Measurements from ENCODE around the gene PDGFC. TPM values are rescaled to one million over a fixed set of nuclear protein-coding genes. Genes with fewer than 3 reads are reported as not detected.

Gene PDGFC
- total RNA-seq, 2 experiments from 2014 or later: not detected

GRCh38 chr4:156749426-156750403 is 221.9 kb downstream of the PDGFC start:
- BruUV-seq (replicated peaks): no TSS peak
- TF ChIP-seq CTCF (conservative IDR thresholded peaks at IDR 0.05; ENCODE audit: low read length): no peak
- TF ChIP-seq EZH2phosphoT487 (IDR thresholded peaks at IDR 0.05; ENCODE audit: borderline replicate concordance, low read depth, low read length): no peak
- intact Hi-C loops (cut with micrococcal nuclease; ENCODE audit: unreplicated experiment): no loop called here

GRCh38 chr4:156746111-156746510 is 225.5 kb downstream of the PDGFC start:
- CTCF ChIA-PET (ENCODE audit: unreplicated experiment): no interaction called here
- no peak overlapping the region for H3K27ac ChIP-seq (ENCODE audit: low read depth, low read length, poor library complexity, severe bottlenecking)
- no peaks in the 10 kb centered on the region for H3K9me2 ChIP-seq (ENCODE audit: insufficient read depth, low read length)
- POLR2A ChIA-PET: no interaction called here
- no peak overlapping the region for H3K4me2 ChIP-seq (ENCODE audit: low read length)
- H2AFZ ChIP-seq (ENCODE audit: low read length): no peak overlapping the region
- intact Hi-C loops (cut with micrococcal nuclease; ENCODE audit: unreplicated experiment): no loop called here
- TF ChIP-seq CTCF (conservative IDR thresholded peaks at IDR 0.05; ENCODE audit: low read length) (no peak), EZH2phosphoT487 (IDR thresholded peaks at IDR 0.05; ENCODE audit: borderline replicate concordance, low read depth, low read length) (no peak)
- BruUV-seq (replicated peaks): no TSS peak
- H3K4me3 ChIP-seq (ENCODE audit: low read depth, low read length, poor library complexity, severe bottlenecking): no peak overlapping the region
- H3K4me1 ChIP-seq (ENCODE audit: insufficient read depth, low read length, poor library complexity, severe bottlenecking): no peaks in the 10 kb centered on the region
- DNase-seq (ENCODE audit: low spot score): no peak
- H3K36me3 ChIP-seq (ENCODE audit: insufficient read depth, low read length): no peaks in the 10 kb centered on the region
- H3K79me2 ChIP-seq (ENCODE audit: insufficient read depth, low read depth, low read length): no peaks in the 10 kb centered on the region
- H3K9me3 ChIP-seq (ENCODE audit: low read length): no peaks in the 10 kb centered on the region
- H4K20me1 ChIP-seq (ENCODE audit: insufficient read depth, low read length): no peaks in the 10 kb centered on the region

More at GRCh38 chr4:156749426-156750403, 221.9 kb downstream of the PDGFC start:
- no peak overlapping the region for H3K4me2 ChIP-seq (ENCODE audit: low read length)
- ChIA-PET CTCF (ENCODE audit: unreplicated experiment) (no interaction called here), POLR2A (no interaction called here)
- no peak overlapping the region for H3K4me3 ChIP-seq (ENCODE audit: low read depth, low read length, poor library complexity, severe bottlenecking)
- H3K36me3 ChIP-seq (ENCODE audit: insufficient read depth, low read length): no peaks in the 10 kb centered on the region
- no peaks in the 10 kb centered on the region for H3K9me3 ChIP-seq (ENCODE audit: low read length)
- H4K20me1 ChIP-seq (ENCODE audit: insufficient read depth, low read length): no peaks in the 10 kb centered on the region
- no peak overlapping the region for H2AFZ ChIP-seq (ENCODE audit: low read length)
- H3K9me2 ChIP-seq (ENCODE audit: insufficient read depth, low read length): no peaks in the 10 kb centered on the region
- no peak overlapping the region for H3K27ac ChIP-seq (ENCODE audit: low read depth, low read length, poor library complexity, severe bottlenecking)
- no peaks in the 10 kb centered on the region for H3K79me2 ChIP-seq (ENCODE audit: insufficient read depth, low read depth, low read length)
- H3K4me1 ChIP-seq (ENCODE audit: insufficient read depth, low read length, poor library complexity, severe bottlenecking): no peaks in the 10 kb centered on the region
- no peak for DNase-seq (ENCODE audit: low spot score)

- Histone ChIP-seq H3K4me1 (ENCODE audit: insufficient read depth, low read length, poor library complexity, severe bottlenecking) (no peaks in the 10 kb centered on the region), H3K9me2 (ENCODE audit: insufficient read depth, low read length) (no peaks in the 10 kb centered on the region), H3K9me3 (ENCODE audit: low read length) (no peaks in the 10 kb centered on the region), H3K4me3 (ENCODE audit: low read depth, low read length, poor library complexity, severe bottlenecking) (no peak overlapping the region), H4K20me1 (ENCODE audit: insufficient read depth, low read length) (no peaks in the 10 kb centered on the region), H2AFZ (ENCODE audit: low read length) (no peak overlapping the region), H3K79me2 (ENCODE audit: insufficient read depth, low read depth, low read length) (no peaks in the 10 kb centered on the region), H3K27ac (ENCODE audit: low read depth, low read length, poor library complexity, severe bottlenecking) (no peak overlapping the region), H3K4me2 (ENCODE audit: low read length) (no peak overlapping the region), H3K36me3 (ENCODE audit: insufficient read depth, low read length) (no peaks in the 10 kb centered on the region)
- no peak for DNase-seq (ENCODE audit: low spot score)
- intact Hi-C loops (cut with micrococcal nuclease; ENCODE audit: unreplicated experiment): no loop called here
- TF ChIP-seq CTCF (conservative IDR thresholded peaks at IDR 0.05; ENCODE audit: low read length): no peak
- no peak for TF ChIP-seq EZH2phosphoT487 (IDR thresholded peaks at IDR 0.05; ENCODE audit: borderline replicate concordance, low read depth, low read length)
- no TSS peak for BruUV-seq (replicated peaks)
- ChIA-PET POLR2A (interaction anchor here (0.7 to 1.1 kb wide), 2 partner anchors 31 to 79 kb away, joined by 3 to 4 read pairs; no protein-coding TSS in a partner anchor), CTCF (ENCODE audit: unreplicated experiment) (no interaction called here)
Measured at GRCh38 chr4:156738766-156739165, 232.8 kb downstream of the PDGFC start.

Measured in OCI-LY7 (cell line).